ENCODE data around the gene GLI2.

Gene GLI2

GRCh38 chr2:120737340-120738101, 1.9 kb downstream of the GLI2 start:
- in situ Hi-C loops (cut with MboI; ENCODE audit: low sequenced_read_pairs) = no loop called here

- in situ Hi-C loops (cut with MboI; ENCODE audit: low sequenced_read_pairs) = no loop called here
These were observed 2.4 kb downstream of the GLI2 start for GRCh38 chr2:120738117-120738516.

GRCh38 chr2:120738786-120739437, 3.2 kb downstream of the GLI2 start:
- in situ Hi-C loops (cut with MboI; ENCODE audit: low sequenced_read_pairs) = no loop called here

GRCh38 chr2:120739438-120740090, 3.9 kb downstream of the GLI2 start:
- in situ Hi-C loops (cut with MboI; ENCODE audit: low sequenced_read_pairs) = no loop called here

- in situ Hi-C loops (cut with MboI; ENCODE audit: low sequenced_read_pairs) = no loop called here
These were observed 4.7 kb downstream of the GLI2 start for GRCh38 chr2:120740375-120740764.

- in situ Hi-C loops (cut with MboI; ENCODE audit: low sequenced_read_pairs) = no loop called here
These were observed 5.3 kb downstream of the GLI2 start for GRCh38 chr2:120740765-120741524.

GRCh38 chr2:120741571-120742561, 6.2 kb downstream of the GLI2 start:
- in situ Hi-C loops (cut with MboI; ENCODE audit: low sequenced_read_pairs) = no loop called here

- in situ Hi-C loops (cut with MboI; ENCODE audit: low sequenced_read_pairs) = no loop called here
These were observed 8.0 kb downstream of the GLI2 start for GRCh38 chr2:120743657-120744056.

- in situ Hi-C loops (cut with MboI; ENCODE audit: low sequenced_read_pairs) = no loop called here
These were observed 9.1 kb downstream of the GLI2 start for GRCh38 chr2:120744817-120745216.

GRCh38 chr2:120745420-120746111, 9.9 kb downstream of the GLI2 start:
- in situ Hi-C loops (cut with MboI; ENCODE audit: low sequenced_read_pairs) = no loop called here

- in situ Hi-C loops (cut with MboI; ENCODE audit: low sequenced_read_pairs) = no loop called here
These were observed 10.5 kb downstream of the GLI2 start for GRCh38 chr2:120746144-120746543.

- in situ Hi-C loops (cut with MboI; ENCODE audit: low sequenced_read_pairs) = no loop called here
These were observed 11.6 kb downstream of the GLI2 start for GRCh38 chr2:120747281-120747680.

GRCh38 chr2:120747706-120748105, 12.0 kb downstream of the GLI2 start:
- in situ Hi-C loops (cut with MboI; ENCODE audit: low sequenced_read_pairs) = no loop called here

- in situ Hi-C loops (cut with MboI; ENCODE audit: low sequenced_read_pairs) = no loop called here
These were observed 12.6 kb downstream of the GLI2 start for GRCh38 chr2:120748310-120748709.

GRCh38 chr2:120748741-120749140, 13.1 kb downstream of the GLI2 start:
- in situ Hi-C loops (cut with MboI; ENCODE audit: low sequenced_read_pairs) = no loop called here

GRCh38 chr2:120749506-120750431, 14.1 kb downstream of the GLI2 start:
- in situ Hi-C loops (cut with MboI; ENCODE audit: low sequenced_read_pairs) = no loop called here

GRCh38 chr2:120750488-120751210, 15.0 kb downstream of the GLI2 start:
- in situ Hi-C loops (cut with MboI; ENCODE audit: low sequenced_read_pairs) = no loop called here

GRCh38 chr2:120751553-120751952, 15.9 kb downstream of the GLI2 start:
- in situ Hi-C loops (cut with MboI; ENCODE audit: low sequenced_read_pairs) = no loop called here

Data from HL-60/S4 (cell line).